SK-N-SH (cell line): Measurements from ENCODE around the gene ETS2.

Experiments used
- EZH2phosphoT487 ChIP-seq: fragments of 200-600 bp; sonication (generic); IDR thresholded peaks from 2 replicates; pipeline ENCODE4 v1.6.1; 2017; ENCODE audit warnings: low read depth, mixed run types, mild to moderate bottlenecking, antibody characterized with exemption, moderate library complexity, borderline replicate concordance
- RCOR1 ChIP-seq: fragments of 150-350 bp; IDR thresholded peaks from 2 replicates; pipeline ENCODE4 v1.6.1; 2017; ENCODE audit warnings: antibody characterized with exemption, low read length
- RFX5 ChIP-seq: IDR thresholded peaks from 2 replicates; pipeline ENCODE4 v1.6.1; 2012; ENCODE audit warnings: mild to moderate bottlenecking, improper control_type of control experiment, low read length
- YY1 ChIP-seq: IDR thresholded peaks from 2 replicates; pipeline ENCODE4 v1.4.0; 2012; ENCODE audit warnings: low read depth, mild to moderate bottlenecking

DNA sequence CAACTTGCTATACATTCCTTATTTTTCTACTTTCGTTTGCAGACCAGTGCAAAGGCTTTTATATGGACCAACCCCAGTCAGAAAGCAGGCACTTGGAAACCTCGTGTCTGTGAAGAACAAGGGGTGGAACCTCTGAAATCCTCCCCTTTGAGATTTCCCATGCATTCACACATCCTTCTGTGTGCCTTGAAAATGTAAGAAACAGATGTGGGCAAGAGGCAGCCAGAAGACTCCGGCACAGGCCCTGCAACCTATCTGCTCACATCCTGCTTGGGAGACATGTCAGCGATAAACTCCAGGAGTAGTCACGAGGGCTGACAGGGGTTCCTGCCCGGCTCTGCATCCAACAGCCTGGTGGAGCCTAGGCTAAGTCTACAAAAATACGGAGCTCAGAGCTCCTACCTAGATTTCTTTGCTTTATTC is 42.5 kb downstream of the ETS2 start:
- TF ChIP-seq RCOR1 (no peak), EZH2phosphoT487 (no peak), RFX5 (no peak), YY1 (no peak)
